Testis (tissue), 2 donors: ENCODE data around the gene TRIO.

Experiments used
- CTCF ChIP-seq, 3 experiments: fragments of 450-650 bp in 2 of 3; fragments of 200-600 bp in 1 of 3; sonication (generic) in 1 of 3; IDR thresholded peaks; one replicate each; pipeline ENCODE4 v1.5.1; 2016 to 2019; ENCODE audit warnings: antibody characterized with exemption in 3 of 3, mild to moderate bottlenecking in 2 of 3, moderate library complexity in 1 of 3
- POLR2A ChIP-seq: fragments of 450-650 bp; IDR thresholded peaks from one replicate; pipeline ENCODE4 v1.6.1; 2017; ENCODE audit warnings: antibody characterized with exemption, mild to moderate bottlenecking, moderate library complexity

GRCh38 chr5:14121552-14121951, 21.6 kb upstream of the TRIO start:
- TF ChIP-seq POLR2A (no peak), CTCF (IDR thresholded peaks at IDR 0.05) (no peak)
